ENCODE data around the gene PTPRG.

Gene PTPRG

DNA sequence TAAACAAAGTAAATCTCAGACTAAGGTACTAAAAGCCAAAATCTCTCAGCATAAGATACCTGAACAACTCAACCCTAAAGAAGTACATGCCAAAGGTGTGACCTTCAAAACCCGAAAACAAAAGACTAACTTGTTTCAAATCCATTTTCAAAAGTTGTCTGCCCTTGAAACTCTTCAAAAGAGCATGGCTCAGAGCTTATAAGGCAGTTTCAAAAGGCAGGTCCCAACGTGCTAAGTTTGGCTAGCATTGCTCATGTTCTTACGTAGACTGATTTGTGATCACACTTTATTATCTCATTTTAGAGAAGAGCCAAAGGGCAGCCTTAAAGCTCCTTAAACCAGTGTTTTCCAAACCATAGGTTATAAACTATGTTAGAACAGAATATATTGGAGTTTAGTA lies 699.8 kb downstream of the PTPRG start:
- DNase-seq = no peak

DNA sequence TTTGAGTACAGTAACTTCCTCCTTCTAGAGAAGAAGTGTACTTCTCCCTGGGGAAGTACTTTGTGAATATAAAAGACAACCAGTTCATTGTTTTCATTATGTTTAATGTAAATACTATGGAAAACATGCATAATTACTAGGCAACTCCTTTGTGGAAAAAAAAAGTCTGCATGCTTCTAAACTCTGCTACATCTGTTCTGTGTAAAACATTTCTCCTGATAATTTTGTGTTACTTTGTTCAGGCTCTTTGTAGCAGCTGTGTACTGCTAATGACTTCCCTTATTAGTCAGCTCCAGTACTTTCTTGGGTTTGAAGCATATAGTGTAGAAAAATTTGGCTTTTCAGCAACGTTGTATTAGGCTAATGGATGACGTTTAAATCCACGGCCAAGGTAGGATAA lies 700.4 kb downstream of the PTPRG start:
- no peak for DNase-seq

DNA sequence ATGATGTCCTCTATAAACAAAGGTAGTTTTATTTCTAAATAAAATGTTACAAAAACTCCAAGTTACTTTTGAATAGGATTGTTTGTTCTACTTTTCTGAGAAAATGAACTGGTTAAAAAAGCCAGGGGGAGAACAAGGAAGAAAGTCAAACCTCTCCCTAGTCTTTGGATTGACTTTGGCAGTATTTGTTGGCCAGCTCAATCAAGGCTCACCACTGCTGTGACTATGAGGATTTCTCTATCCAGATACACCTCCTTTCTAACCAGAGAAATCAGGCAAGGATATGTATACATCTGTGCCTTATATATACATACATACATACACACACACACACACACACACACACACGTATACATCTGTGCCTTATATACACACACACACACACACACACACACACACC lies 704.2 kb downstream of the PTPRG start:
- no peak for DNase-seq

DNA sequence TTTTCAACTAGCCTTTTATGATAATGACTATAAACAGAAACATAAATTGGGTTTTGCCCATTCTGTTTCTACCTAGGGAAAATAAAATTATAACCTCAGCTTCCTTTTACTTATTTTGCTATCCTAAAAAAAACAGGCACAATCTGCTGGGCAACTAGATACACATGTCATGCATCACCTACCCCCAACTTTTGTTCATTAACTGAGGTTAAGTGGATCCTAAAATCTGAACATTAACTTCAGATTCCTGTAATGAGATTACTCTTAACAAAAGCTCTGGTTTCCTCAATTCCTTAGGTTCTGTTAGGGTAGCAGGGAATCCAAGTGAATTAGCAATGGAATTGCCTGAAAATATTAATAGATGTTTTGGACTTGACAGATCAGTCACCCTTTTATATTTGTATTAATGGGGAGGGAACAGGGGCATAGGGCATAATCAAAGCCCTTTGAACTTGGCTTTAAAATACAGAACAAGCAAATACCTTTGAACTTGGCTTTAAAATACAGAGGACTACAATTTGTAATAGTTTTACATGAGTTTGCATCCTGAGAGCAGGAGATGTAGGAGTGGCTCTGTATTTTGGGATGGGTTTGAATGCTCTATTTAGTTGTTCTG lies 705.4 kb downstream of the PTPRG start:
- DNase-seq = no peak

DNA sequence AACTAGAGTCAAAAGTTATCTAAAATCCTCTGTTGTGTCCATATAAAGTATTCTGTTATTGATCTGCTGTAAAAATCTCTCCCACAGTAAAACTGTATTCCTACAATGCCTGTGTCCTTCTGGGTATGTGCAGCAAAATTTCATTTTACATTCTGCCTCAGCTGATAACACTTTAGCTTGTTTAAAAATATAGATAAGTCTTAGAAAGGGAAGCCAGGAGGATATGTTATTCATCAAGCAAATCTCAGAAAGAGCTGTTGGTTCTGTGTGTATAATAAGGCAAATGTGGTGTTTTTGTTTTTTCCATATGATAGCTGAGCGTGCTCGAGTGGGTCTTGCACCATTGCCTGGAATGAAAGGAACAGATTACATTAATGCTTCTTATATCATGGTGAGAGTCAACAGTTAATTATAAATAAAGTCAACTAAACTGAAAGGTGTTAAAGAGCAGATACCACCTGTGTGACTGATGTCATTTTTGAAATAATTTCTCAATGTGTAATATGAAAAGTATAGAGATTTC lies 715.3 kb downstream of the PTPRG start:
- DNase-seq = no peak

DNA sequence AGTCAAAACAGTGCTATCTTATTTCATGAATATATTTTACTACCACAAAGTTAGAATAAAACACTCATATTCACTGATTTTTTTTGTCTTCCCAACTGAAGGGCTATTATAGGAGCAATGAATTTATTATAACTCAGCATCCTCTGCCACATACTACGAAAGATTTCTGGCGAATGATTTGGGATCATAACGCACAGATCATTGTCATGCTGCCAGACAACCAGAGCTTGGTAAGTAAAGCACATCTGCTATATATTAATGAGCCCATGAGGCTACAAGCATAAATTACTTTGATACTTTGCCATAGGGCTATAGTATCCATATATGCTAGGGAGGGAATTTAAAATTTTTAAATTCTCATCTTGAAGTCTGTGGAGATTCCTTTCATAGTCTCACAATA lies 716.1 kb downstream of the PTPRG start:
- no peak for DNase-seq

DNA sequence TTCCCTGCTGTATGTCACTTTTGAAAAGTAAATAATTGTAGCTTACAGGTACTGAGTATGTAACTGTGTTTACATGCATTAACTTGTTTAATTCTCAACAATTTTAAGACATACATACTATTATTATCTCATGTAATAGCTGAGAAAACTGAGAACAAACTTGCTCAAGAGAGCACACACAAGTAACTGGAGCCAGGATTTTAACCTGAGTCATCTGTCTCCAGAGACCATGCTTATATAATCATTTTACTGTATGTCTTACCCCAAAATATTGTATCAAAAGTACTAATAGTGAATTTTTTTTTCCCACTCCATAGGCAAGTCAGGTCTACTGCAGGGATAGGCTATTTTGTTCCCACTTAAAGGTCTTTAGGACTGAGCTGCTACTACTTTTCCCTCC lies 716.6 kb downstream of the PTPRG start:
- DNase-seq = no peak

DNA sequence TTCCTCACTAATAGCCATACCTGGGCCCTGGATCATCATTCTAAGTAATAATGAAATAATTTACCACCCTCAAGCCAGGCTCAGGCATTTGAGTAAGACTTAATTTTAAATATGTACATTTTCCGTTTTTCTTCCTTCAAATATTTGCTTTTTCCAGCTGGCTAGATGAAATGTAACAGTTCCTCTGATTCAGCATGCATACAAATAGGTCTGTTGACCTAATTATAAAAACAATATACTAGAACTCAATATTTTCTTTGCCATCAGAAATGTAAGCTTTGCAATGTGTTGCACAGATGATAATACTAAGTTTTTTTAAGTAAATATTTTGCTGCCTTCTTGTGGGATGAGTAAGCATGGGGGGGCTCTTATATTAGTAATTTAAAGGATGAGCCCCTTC lies 720.4 kb downstream of the PTPRG start:
- DNase-seq = no peak

DNA sequence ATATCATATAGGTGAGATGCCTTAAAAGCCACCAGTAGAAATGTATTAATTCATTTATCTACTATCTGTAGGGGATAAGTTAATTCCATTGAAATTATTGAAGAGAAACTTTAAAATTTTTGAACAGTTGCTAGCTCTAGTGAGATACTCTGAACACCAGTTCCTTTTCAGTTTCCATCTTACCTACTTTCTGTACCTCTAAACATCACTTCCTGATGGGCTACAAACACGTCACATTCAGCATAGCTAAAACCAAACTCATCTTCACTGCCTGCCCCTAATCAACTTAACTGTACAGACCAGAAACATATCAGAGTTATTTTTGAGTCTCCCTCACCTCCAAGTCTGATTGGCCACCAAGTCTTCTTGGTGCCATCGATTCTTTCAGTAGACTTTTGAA lies 723.1 kb downstream of the PTPRG start:
- DNase-seq = no peak

DNA sequence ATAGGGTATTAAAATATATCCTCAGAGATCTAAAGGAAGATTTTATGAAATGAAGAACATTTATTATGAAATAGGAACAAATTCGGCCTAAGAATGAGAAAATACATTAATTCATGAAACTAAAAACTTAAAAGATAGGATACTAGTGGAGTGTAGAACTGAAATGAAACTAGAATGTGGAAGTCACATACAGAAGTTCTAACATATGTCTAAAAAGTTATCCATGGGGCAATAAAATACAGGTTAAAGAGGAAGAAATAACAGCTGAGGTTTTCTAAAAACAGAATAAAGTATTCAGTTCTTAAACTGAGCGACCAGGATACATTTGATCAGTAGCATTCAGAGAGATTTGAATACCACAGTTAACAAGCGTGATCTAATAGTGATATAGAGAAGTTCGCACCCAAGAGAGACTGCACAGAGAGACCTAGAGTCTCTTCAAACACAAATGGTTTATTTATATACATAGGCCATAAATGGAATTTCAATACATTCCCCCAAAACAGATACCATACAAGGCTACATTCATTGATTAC lies 726.1 kb downstream of the PTPRG start:
- peak; percentile 14 to 38 for DNase-seq

DNA sequence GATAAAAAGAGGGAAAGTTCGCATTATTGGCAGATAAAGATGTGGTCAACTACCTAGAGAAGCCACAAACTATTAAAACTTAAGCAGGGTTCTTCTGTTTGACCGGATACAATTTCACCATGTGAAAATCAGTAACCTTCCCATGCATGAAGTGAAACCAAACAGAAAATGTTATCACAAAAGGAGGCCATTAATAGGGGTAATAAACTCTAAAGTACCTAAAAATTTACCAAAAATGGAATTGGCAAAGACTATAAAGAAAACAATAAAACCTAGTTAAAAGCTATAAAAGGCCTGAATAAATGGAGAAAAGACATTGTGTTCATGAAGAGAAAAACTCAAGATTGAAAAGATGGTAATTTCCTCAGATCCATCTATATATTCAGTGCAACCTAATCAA lies 728.6 kb downstream of the PTPRG start:
- DNase-seq = no peak

DNA sequence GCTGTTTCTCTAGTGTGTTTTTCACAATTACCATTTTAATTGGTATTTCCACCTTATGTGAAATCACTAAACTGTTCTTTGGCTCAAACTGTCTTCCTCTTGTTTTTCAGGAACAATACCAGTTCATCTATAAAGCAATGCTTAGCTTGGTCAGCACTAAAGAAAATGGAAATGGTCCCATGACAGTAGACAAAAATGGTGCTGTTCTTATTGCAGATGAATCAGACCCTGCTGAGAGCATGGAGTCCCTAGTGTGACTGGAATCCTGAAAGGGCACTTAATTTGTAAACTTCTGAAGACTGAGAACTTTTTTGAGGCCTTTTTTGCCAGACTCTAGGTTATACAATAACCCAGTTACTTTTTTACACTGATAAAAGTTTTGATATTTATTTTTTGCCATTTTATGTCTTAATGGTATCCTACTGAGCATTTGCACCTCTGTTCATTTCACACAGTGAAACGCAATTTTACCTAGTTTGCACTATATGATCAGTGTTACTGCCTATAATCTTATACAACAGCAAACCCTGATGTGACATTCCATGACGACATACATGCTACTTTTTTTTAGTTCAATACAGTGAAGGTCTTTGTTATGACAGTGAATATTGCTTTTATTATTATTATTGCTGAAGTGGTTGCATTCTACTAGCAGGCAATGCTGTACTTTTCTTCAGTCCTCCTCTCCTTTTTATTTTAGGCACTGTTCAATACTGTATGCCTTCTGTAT lies 731.8 kb downstream of the PTPRG start:
- no peak for DNase-seq

DNA sequence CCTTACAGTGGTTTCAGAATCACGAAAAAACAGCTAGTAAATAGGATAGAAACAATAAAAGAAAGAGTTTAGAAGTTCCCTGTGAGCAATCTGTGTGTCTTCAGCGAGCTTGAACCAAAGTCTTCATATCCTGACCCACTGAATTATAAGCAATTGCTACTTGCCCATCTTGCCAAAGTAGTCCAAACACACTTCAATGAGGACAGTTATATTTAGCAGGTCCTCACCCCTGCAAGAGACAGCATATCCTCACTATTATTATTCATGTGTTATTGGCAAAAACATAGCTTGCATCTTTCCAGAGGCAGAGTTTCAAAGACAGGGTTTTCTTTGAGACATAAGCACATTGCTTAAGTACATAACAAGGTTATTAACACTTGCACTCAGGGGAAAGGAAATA lies 734.2 kb downstream of the PTPRG start:
- DNase-seq = no peak

DNA sequence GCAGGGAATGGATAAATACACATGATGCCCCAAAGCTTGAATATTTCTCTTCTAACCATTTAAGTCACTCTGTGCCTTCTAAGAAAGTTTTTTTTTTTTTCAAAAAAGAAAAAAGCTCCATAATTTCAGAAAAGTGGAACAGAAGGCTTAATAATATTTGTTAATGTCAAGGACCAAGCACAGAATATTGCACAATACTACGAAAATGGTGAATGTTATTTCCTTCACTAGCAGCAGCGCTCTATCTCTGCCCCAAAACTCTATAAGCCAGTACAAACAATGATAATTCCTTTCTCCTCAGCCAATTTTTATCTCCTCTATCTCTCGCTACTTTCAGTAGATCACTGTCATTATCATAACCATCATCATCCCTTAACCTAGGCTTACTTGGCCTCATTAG lies 739.2 kb downstream of the PTPRG start:
- DNase-seq = no peak

DNA sequence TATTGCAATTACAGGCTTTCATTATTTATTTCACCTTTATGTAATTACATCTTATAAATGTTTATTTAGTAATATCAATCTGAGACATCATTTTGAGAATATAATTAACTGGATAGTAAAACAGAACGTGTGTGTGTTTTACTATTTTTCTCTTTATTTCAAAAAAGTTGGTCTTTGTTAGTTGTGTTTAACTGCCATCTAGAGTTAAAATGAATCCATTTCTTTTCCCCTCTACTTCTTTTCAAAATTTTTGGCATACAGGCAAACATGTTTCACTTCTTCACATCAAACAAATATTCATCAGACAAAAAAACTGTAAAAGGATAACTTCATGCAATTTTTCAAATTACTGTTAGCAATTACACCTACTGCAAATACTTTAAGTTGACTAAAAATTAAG lies 750.8 kb downstream of the PTPRG start:
- no peak for DNase-seq

DNA sequence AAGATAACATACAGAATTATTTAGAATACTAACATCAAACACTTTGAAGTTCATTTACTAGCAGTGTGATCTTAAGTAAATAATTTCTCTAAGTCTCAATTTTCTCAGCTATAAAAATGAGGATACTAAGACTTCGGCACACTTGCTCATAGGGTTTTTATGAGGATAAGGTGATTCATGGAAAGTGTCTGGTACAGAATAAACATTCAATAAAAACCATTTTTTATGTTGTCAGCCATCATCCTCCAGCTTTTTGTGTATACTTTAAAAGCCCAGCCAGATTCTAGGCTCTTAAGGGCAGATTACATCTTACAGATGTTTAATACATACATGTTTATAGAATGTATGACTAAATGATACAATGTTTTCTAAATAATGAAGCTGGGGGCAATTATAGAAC lies 755.2 kb downstream of the PTPRG start:
- no peak for DNase-seq

DNA sequence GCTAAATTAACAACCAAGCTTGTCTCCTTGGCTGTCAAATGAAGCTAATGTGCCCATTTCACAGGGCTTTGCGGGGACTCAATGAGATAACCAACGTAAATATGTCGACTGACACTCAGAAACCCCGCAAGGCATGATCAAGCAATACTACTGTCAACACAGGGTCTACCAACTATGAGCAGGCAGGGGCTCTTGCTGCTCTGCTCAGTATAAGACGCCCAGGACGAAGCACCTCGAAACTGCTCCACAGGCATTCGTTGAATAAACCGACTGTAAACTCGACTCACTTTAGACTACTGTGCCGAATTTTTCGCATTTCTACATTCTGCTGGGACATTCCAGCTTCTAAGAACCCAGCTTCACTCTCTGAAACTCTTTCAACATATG lies 757.0 kb downstream of the PTPRG start:
- no peak for DNase-seq

DNA sequence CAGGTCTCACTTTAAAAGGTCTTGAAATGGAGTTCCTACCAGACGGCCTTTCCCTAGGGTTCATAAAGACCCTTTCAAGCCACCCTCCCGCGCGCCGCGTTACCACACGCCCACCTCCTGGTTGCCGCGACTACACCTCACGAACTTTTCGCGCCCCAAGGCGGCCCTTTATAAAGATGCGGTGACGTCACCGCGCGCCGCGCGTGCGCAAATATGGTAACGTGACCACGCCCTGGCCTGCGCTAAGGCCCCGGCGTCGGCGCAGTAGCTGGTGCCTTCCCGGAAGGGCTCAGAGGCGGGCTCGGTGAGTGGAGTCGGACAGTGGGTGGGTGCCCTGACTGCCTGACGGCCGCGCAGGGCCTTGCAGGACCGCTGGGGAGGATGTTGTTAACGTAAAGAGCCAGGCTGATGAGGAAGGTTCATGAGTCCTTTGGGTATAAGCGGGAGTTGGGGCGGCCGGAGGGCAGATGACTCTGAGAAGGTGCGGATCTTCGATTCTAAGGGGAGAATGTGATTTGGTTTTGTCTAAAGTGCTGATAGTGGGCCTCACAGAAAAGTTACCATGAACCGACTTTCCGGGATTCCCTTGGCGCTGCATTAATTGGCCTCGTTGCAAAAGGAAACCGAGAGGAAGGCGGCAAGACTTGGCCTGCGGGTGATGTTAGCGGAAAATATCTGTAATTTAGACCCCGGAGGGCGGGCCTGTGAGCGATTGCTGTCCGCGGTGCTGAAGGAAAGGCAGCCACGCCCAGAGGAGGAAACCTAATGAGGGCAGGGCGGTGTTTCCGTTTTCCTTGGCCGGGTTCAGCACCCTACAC lies 757.6 kb downstream of the PTPRG start:
- DNase-seq = peak; percentile 72 to 91

DNA sequence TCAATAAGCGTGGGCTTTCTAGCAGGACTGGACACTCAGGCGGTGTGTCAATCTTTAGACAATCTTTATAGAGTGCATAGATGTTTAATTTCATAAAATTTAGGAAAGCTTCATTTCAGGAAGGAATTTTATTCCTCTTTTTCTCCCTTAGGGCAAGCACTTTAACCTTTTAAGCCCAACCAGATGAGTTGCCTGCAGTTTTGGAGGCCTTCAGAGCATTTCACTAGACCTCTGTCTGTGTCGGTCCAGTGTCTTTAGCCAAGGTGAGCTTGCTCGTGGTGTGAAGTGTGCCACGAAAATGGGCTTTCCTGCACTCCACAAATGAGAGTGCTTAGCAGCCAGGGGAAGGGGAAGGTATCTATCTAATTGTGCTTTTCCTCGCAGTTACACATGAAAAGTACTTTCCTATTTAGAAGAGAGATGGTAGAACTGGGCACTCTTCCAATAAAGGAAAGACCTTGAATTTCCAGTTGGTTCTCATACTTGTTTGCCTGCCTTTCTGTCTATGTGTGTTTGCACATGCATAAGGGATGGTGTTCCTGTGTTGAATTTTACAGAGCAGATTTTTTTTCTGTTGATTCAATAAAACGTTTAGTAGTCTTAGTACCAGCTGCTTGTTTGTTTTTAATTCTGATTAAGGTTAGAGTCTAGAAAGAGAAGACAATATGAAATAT lies 758.3 kb downstream of the PTPRG start:
- DNase-seq = no peak

DNA sequence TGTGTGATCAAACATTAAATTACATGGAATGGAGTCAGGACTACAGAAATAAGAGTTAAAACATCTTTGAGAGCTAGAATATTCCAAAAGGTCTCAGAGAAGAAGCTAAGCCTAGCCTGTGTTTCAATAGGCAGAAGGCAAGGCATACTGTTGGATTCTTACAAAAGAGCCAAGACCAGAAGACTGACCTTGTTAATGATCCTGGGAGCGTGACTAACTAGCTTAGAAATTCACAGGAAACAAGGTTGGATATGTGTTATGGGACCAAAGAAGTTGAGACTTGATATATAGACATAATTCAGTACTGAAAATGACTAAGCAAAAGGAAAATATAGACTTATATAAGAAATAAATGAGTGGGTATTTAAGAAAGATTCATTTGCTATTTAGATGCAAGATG lies 761.9 kb downstream of the PTPRG start:
- DNase-seq = no peak

DNA sequence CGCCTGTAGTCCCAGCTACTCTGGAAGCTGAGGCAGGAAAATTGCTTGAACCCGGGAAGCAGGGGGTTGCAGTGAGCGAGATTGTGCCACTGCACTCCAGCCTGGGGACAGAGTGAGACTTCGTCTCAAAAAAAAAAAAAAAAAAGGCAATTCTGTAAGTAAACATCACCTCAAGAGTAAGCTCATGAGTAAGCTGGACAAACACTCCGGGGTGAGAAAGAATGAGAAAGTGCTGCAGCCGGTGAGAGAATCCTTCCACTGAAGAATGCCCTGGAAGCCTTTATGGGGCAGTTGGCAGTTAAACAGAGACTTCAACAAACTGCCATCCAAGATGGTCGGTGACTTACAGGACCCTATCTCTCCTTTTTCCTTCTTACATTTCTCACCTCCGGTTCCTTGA lies 764.5 kb downstream of the PTPRG start:
- DNase-seq = no peak

DNA sequence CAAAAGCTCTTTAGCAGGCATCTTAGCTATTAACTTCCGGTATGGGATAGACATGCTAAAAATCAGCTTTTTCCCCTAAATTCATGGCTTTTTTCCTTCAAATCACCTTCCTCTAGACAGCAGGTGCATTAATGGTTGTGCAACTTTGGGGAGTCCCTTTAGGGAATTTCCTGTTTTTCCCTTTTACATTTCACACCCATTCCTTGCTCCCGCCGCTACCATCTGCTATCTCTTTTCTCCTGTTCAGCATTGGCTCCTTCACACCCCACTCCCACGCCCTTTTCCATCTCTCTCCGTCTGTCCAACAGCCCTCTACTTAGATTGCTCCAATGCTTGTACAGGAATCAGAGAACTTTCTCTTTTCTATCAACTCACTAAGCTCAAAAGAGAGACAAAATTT lies 768.6 kb downstream of the PTPRG start:
- no peak for DNase-seq

DNA sequence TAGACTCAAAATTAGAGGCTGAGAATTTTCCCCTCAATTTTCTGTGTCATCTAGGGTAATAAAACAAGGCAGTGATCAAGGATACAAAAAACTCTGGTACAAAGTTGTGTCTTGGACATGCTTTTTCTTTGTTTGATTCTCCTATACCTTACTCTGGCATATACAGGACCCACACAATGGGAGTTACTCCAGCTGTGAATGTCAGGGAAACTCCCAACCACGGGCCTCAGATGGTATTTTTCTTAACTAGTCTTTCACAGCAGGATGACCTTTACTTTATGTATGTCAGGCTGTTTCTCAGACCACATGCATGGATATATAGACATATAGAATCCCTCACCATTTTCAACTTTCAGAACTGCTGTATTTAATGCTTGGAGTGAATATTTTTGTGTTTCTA lies 770.6 kb downstream of the PTPRG start:
- DNase-seq = no peak
